GM20000 (cell line): ENCODE results near the gene KCND1.

Experiments
- DNase-seq: peaks from one replicate; pipeline ENCODE4 v3.0.0; 2012; ENCODE audit warnings: low spot score
- CTCF ChIP-seq: IDR thresholded peaks from 2 replicates; pipeline ENCODE4 v1.5.1; 2012; ENCODE audit warnings: mild to moderate bottlenecking, control low read depth; ENCODE audit errors: extremely low read depth, missing control alignments

KCND1 gene

GRCh38 chrX:48937054-48937907, 34.4 kb downstream of the KCND1 start:
- peak; percentile 16 for TF ChIP-seq CTCF
- DNase-seq = peak; percentile 68

- TF ChIP-seq CTCF = no peak
- DNase-seq = no peak
Observed at GRCh38 chrX:48936429-48937053, 35.1 kb downstream of the KCND1 start.

DNA sequence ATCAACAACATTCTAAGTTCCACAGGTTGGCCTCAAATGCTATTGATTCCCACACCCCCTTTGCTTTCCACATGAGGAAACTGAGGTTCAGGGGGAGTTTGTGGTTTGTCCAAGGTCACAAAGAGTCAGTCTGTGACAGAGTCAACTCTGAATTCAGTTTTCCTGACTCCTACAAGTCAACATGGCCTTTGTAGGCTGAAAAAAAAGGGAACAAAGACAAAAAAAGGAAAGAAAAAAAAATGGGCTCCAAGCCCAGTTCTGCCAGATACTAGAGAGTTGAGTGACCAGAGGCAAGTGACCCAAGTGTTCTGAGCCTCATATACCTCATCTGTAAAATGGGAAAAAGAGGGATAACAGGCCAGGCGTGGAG, 36.4 kb downstream of the KCND1 start:
- TF ChIP-seq CTCF = no peak
- DNase-seq = no peak

DNA sequence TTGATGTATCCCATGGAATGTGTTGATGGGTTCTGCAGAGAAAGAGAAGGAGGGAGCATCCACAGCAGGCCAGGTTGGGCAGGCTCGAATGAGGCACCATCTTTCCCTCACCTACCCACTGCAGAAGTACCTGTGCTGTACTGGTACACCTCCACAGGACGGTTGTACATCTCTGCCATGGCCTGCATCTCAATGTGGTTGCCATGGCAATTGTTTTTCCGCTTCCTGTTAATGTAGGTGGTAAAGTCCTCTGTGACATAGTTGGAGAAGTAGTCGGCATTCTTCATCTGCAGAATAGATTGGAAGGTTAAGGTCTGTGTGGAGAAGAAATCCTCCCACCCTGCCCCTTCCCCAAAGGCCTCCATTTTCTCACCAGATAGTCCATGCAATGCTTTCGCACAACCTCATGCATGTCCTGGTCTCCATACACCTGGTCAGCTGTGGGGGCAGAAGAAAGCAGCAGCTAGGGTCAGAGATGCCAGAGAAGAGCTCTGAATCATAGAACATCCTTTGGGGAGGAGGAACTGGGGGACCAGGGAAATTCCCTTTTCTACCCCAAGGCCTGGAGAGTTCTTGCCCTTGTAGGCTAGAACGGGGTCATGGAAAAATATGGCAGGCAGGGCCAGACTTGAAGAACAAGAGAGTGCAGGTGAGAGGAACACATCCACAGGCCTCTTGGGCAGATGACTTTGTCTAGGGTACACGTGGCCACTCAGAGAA, 36.9 kb downstream of the KCND1 start:
- TF ChIP-seq CTCF = no peak
- DNase-seq = no peak

DNA sequence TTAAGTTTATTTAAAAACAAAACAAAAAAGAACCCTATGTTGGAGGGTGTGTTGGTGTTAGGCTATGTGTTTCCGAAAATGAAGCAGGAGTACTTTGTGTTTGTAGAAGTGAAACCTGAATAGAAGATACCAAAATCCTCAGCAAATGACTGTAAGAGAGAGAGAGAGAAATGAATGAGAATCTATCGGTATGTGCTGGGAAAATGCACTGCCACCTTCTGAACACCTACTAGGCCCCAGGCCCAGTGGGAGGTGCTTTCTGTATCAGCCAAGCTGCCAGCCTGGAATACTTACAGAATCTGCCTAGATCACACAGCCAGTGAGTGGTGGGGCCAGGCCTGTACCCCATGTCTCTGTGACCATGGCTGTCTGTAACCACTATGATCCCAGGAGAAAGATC, 37.9 kb downstream of the KCND1 start:
- no peak for TF ChIP-seq CTCF
- no peak for DNase-seq

DNA sequence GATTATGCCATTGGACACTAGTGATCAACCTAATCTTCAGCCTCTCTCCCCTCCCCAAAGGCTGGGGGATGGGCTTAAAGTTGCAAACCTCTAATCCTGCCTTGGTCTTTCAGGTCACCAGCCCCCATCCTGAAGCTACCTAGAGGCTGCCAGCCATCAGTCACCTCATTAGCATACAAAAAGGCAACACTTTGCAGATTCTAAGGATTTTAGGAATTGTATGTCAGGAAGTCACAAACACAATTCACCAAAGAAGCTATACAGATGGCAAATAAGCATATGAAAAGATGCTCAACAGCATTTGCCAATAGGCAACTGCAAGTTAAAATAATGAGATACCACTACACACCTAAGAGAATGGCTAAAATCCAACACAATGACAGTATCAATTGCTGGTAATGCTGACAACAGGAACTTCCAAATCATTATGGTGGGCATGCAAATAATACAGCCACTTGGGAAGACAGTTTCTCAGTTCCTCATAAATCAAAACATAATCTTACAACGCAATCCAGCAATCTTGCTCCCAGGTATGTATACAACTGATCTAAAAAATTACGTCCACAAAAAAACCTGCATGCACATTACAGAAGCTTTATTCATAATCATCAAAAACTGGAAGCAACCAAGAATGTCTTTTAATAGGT, 43.8 kb downstream of the KCND1 start:
- TF ChIP-seq CTCF = no peak
- no peak for DNase-seq
